ENCODE results near the gene IGSF21. TPM values are rescaled to one million over a fixed set of nuclear protein-coding genes. Genes with fewer than 3 reads are reported as not detected.

IGSF21 gene
- total RNA-seq, 1 donor from 2014 or later: 0.10 TPM

DNA sequence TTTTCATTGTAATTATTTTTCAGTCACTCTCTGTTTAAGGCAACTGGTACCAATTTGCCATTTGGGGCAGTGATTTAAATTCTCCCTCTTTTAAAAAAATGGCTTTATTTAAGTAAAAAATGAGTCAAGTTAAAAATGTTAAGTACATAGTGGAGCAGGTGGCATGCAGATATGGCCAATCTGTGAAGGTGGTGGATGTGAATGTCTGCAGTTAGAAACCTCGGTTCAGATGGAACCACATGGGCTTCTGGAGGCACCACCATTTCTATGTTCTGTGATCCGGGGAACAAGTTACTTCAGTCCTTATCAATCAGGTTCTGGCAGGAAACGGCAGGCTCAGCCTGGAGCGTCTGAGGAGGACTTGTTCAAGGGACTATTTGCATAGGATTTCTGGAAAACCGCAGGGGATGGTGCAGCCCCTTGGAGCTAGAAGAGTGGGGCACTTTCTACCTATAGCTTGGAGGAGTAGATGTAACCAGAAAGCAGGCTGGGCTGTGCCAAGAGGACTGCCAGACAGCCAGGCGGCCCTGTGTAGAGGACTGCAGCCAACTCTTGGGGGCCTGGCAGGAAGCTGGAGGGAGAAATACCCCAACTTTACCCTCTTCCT is 12.3 kb downstream of the IGSF21 start:
- no peak for DNase-seq

GRCh38 chr1:18120638-18121037 is 13.0 kb downstream of the IGSF21 start:
- DNase-seq: no peak

DNA sequence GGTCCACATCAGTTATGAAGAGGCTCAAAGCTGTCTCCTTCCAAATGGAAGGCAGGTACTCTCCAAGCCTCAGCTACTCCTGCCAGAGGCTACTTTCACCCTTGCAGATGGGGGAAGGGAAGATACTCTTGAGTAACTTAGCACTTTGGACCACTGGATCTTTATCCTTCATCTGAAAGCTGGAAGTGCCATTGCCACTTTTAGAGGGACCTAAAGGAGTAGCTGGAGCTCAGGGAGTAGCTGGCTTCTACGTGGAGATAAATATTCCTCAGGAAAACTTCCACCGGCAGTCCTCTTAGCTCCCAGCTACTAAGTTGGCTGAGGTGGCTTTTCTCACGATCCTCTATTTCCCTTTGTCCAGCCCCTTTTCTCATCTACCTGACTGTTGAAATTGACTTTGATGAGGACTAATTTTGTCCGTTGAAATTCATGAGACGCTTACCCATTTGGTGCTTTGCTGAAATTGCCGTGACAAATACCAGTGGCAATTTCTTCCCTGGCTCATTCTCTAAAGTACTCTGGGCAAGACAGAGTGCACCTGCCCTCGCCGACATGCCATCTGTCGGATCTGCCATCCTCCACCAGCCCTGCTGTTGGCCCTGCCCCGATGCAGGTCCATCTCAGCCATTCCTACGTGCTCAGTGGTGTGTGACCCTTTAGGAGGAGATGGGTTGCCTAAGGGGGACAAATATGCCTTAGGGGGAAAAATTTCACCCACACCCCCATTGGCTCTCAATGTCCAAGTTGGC is 13.6 kb downstream of the IGSF21 start:
- no peak for DNase-seq

GRCh38 chr1:18123467-18123992 is 15.9 kb downstream of the IGSF21 start:
- DNase-seq: no peak

DNA sequence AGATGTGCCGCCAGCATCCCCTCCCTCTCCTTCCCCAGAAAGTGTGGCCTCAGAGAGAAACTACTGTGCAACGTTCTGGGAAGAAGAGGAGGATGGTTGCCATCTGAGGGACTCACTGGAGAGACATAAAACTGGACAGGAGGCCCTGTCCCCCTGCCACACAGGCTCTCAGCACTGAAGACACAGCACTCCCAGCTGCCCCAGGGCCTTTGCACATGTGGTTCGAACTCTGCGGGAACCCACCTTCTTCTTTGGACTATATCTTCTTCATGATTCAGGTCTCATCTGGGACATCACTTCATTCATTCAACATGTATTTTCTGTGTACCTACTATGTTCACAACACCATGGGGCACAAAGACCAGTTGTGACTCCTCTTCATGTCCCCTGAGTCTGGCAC is 17.4 kb downstream of the IGSF21 start:
- DNase-seq: no peak

DNA sequence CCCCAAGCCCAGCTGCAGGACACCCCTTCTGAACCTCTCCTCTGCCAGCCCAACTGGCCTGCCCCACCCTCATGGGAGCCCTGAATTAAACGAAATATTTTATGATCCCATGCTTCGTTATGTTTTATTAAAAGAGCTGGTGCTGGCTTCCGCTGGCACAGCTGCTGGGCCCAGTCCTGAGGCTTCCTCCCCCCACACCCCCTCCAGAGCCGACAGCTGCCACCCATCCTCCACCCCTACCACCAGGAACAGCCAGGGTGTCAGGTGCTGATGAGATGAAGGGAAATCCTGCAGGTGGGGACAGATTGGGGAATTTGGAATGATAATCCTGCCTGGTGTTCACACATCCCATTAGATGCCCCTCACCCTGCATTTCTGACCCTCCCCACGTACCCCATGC is 19.0 kb downstream of the IGSF21 start:
- DNase-seq: no peak

DNA sequence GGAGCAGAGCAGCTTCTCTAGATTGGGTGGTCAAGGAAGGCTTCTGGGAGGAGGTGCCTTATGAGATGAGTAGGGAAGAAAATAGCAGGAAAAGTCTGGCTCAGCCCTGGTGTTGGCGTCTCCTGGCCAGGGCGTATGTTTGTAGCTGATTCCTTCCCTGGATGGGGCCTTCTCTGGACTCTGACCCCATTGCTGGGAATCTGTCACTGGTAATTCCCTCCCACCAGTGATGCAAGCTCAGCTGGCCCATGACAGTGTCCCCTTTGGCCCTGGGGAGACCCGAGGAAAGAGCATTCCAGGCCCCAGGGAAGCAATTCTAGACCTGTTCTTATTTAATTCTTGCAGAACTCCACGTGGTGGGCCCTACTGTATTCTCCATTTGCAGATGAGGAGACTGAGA is 20.7 kb downstream of the IGSF21 start:
- no peak for DNase-seq

DNA sequence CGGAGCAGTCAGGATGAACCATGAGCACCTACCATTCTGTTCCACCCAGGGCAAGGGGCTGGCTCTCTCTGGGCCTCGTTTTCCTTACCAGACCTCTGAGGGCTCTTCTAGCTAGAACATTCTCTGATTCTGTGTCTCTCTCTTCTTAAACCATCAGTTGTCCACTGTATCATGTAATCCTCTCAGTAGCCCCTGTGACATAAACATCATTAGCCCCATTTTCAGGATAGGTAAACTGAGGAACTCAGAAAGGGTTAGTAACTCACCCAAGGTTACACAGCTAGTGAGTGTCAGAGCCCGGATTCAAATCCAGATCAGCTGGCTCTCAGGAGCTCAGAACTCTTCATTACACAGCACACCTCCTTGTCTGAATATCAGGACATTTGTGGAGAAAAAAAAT is 22.8 kb downstream of the IGSF21 start:
- no peak for DNase-seq

GRCh38 chr1:18132022-18132710 is 24.6 kb downstream of the IGSF21 start:
- DNase-seq: no peak

GRCh38 chr1:18132711-18133541 is 25.3 kb downstream of the IGSF21 start:
- no peak for DNase-seq

- no peak for DNase-seq
These were observed 26.9 kb downstream of the IGSF21 start for GRCh38 chr1:18134324-18135046.

GRCh38 chr1:18137759-18138345 is 30.3 kb downstream of the IGSF21 start:
- no peak for DNase-seq

GRCh38 chr1:18139198-18139981 is 31.8 kb downstream of the IGSF21 start:
- DNase-seq: no peak

DNA sequence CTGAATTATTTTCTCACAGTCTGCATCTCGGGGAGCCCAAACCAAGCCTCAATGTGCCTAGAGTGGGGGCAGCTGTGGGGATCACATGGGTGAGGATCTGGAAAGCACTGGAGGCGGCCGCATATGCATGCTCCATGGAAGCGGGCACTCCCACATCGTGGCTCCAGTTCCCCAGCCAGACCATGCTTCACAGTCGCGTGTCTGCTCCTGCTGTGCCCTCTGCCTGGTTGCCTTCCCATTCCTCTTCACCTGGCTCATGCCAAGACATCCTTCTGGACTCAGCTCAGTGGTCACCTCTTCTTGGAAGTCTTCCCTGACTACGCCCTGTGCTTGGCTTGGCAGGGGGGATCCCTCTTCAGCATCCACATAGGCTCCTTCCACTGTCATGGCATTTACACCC is 32.8 kb downstream of the IGSF21 start:
- no peak for DNase-seq

- no peak for DNase-seq
These were observed 34.1 kb downstream of the IGSF21 start for GRCh38 chr1:18141661-18142060.

GRCh38 chr1:18142471-18142870 is 34.9 kb downstream of the IGSF21 start:
- no peak for DNase-seq

DNA sequence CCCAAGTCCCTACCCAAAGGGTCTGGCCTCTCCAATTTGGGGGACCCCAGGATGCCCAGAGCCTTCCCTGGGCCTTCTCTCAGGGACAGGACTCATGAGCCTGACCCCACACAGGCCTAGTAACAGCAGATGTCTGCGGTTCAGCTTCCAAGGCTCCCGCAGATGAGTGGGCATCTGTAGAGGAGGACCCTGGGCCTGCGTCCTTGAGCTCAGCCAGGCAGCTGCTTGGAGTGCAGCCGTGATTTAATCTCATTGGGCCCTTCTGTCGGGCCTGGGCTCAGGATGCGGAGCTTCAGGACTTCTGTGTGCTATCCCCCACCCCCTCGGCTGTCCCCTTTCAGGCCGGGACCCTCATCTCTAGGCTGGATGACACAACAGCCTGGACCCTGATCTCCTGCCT is 35.4 kb downstream of the IGSF21 start:
- DNase-seq: no peak

DNA sequence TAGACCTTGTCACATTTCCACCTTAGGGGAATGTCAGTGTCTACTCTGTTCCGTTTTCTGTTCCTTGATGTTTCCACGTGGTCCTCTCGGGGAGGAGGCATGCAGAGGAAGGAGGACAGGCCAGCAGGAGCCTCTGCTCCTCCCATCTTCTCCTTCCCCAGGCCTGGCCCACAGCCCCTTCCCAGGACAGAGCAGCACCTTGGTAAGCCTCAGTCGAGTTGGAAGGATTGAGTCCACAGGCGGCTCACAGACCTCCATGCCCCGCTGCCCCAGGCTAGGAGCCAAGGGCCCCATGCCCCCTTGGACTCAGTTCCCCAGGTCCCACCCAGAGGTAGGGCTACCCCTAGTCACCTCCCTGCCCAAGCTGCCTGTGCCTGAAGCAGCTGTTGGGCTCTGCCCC is 36.5 kb downstream of the IGSF21 start:
- no peak for DNase-seq

DNA sequence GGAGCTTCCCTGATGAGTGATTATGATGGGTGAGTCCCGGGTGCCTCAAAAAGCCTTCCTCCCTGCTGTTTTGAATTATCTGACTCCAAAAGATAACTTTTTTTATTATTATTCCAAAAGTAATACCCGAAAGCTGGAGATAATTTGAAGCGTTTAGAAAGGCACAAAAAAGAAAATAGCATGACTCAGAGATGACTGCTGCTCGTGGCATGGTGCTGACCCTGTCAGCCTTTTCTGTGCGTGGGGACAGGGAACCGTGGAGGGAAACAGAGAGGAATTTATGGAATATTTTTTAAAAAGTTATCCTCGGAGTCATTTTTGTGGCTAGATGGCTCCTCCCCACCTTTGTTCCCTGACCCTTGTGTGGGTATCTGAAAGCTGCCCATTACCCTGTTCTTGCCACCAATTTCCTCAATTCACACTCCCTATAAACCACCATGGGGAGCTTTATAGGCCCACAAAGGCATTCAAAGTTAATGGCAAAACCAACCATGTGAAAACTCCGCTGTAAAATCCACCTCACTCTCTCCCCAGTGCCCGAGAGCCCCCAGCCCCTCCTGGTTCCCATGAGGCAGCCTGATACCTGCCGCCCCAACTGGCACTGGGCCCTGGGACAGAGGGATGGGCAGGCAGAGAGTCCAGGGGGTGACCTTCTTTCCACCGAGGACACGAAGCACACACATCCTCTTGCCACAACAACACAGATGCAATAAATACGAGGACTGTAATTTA is 37.5 kb downstream of the IGSF21 start:
- no peak for DNase-seq
